Esophagus (tissue), 2 donors: ENCODE measurements around the gene BPIFB4. TPM values are rescaled to one million over a fixed set of nuclear protein-coding genes. Genes with fewer than 3 reads are reported as not detected.

Experiments
- H3K27ac ChIP-seq, 2 donors: one replicate each; pipeline ENCODE4 v1.5.1; 2013; ENCODE audit warnings: low read depth in 2 of 2, mild to moderate bottlenecking in 2 of 2, inconsistent platforms in 1 of 2, low read length in 1 of 2, moderate library complexity in 1 of 2
- H3K27me3 ChIP-seq, 2 donors: one replicate each; pipeline ENCODE4 v1.6.1; 2013; ENCODE audit warnings: low read length in 2 of 2, control low read depth in 1 of 2, mild to moderate bottlenecking in 1 of 2; ENCODE audit not compliant: insufficient read depth in 2 of 2, control insufficient read depth in 1 of 2
- H3K36me3 ChIP-seq, 2 donors: one replicate each; pipeline ENCODE4 v1.6.1; 2013; ENCODE audit warnings: low read length in 1 of 2; ENCODE audit not compliant: control insufficient read depth in 2 of 2, insufficient read depth in 2 of 2
- H3K4me1 ChIP-seq, 2 donors: one replicate each; pipeline ENCODE4 v1.6.1; 2013; ENCODE audit warnings: low read length in 1 of 2; ENCODE audit not compliant: control insufficient read depth in 2 of 2, insufficient read depth in 2 of 2
- H3K4me3 ChIP-seq, 2 donors: one replicate each; pipeline ENCODE4 v1.5.1; 2013; ENCODE audit warnings: low read length in 2 of 2, mild to moderate bottlenecking in 2 of 2, low read depth in 1 of 2, moderate library complexity in 1 of 2
- H3K9me3 ChIP-seq, 2 donors: one replicate each; pipeline ENCODE4 v1.6.1; 2013; ENCODE audit warnings: mild to moderate bottlenecking in 2 of 2, low read depth in 1 of 2, low read length in 1 of 2, moderate library complexity in 1 of 2; ENCODE audit not compliant: control insufficient read depth in 2 of 2, insufficient read depth in 1 of 2
- WGBS, 2 donors: extraction: QIAGEN DNeasy Blood & Tissue Kit; methylation state at CpG; one replicate each; pipeline ENCODE4 v1.1.7; 2013; 5-methylcytosine and 5-hydroxymethylcytosine counted together
- polyA plus RNA-seq, 2 donors: library from polyadenylated mRNA; stranded (reverse); fragments of 200-250 nt; gene quantifications; one replicate each; pipeline ENCODE4 v1.2.3, GENCODE V29; 2013
- donor health status: healthy with polysubstance abuse.
- donor health status: Bipolar disorder and iron deficiency.

The BPIFB4 gene
- polyA plus RNA-seq, 2 donors, result not detected

DNA sequence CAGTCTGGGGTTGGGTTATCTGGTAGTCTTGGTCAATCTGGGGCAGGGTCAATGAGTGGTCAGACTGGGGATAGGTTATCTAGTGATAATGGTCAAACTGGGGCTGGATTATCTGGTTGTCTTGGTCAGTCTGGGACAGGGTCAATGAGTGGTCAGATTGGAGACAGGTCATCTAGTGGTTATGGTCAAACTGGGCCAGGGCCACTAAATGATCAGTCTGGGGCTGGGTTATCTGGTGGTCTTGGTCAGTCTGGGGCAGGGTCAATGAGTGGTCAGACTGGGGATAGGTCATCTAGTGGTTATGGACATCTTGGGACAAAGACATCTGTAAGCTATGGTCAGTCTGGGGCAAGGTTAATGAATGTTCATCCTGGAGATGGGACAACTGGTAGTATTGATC lies 60.0 kb downstream of the BPIFB4 start:
- peaks cover 0 to 5% of the 10 kb centered on the region in 2 donors for H3K9me3 ChIP-seq
- no peak overlapping the region for H3K27ac ChIP-seq
- no peaks in the 10 kb centered on the region for H3K36me3 ChIP-seq
- H3K4me3 ChIP-seq, result no peak overlapping the region
- no peaks in the 10 kb centered on the region for H3K4me1 ChIP-seq
- no peaks in the 10 kb centered on the region for H3K27me3 ChIP-seq

DNA sequence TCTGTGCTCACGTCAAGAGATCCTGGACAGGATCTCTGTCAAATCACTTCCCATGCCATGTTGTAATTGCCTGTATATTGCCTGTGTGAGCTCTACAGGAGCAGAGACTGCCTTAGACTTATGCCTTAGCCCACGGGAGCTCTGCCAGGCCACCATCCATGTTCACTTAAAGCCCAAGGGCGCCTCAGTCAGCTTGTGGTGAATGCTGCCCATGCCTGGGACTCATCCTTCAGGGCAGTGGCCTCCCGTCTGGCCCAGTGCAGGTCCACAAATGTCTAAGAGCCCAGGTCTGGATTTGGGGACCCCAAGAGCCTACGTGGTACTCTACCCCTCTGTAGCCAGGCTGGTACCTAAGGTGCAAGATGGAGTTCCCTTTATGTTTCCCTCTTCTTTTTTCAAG lies 66.1 kb downstream of the BPIFB4 start:
- H3K36me3 ChIP-seq, result no peaks in the 10 kb centered on the region
- H3K4me1 ChIP-seq, result no peaks in the 10 kb centered on the region
- H3K4me3 ChIP-seq, result no peak overlapping the region
- H3K27ac ChIP-seq, result no peak overlapping the region
- H3K27me3 ChIP-seq, result no peaks in the 10 kb centered on the region
- no peaks in the 10 kb centered on the region for H3K9me3 ChIP-seq
- WGBS, 2 donors, result 78 to 79% methylated on average over 5 of the region's 5 CpGs

- Histone ChIP-seq H3K36me3 (no peaks in the 10 kb centered on the region), H3K4me3 (no peak overlapping the region), H3K9me3 (no peaks in the 10 kb centered on the region), H3K27me3 (no peaks in the 10 kb centered on the region), H3K27ac (no peak overlapping the region), H3K4me1 (no peaks in the 10 kb centered on the region)
- 79 to 81% methylated on average over 5 of the region's 5 CpGs for WGBS, 2 donors
Observed at GRCh38 chr20:33147299-33147698, 67.9 kb downstream of the BPIFB4 start.

GRCh38 chr20:33148040-33148439 lies 68.6 kb downstream of the BPIFB4 start:
- 86 to 87% methylated on average over 4 of the region's 4 CpGs for WGBS, 2 donors
- no peaks in the 10 kb centered on the region for H3K36me3 ChIP-seq
- H3K4me3 ChIP-seq, result no peak overlapping the region
- no peak overlapping the region for H3K27ac ChIP-seq
- no peaks in the 10 kb centered on the region for H3K4me1 ChIP-seq
- no peaks in the 10 kb centered on the region for H3K27me3 ChIP-seq
- no peaks in the 10 kb centered on the region for H3K9me3 ChIP-seq

DNA sequence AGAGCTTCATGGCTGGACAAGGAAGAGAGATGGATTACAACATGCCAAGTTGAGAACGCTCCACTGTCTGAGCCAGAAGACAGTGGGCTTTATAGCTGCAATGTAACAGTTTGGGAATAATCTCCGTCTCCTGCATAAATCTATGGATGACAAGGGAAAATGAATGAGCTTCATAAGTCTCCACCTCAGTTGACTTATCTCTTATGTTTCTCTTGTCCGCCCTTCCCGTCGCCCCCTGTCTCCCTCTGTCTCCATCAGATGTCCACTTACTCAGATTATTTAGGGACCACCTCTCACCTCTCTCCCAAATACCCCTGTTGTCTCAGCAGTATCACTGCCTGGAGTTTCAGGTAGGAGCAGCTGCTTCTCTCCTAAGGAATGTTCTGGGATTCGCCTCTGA lies 74.8 kb downstream of the BPIFB4 start:
- no peaks in the 10 kb centered on the region for H3K27me3 ChIP-seq
- H3K9me3 ChIP-seq, result no peaks in the 10 kb centered on the region
- WGBS, 2 donors, result 82 to 84% methylated on average over 6 of the region's 6 CpGs

DNA sequence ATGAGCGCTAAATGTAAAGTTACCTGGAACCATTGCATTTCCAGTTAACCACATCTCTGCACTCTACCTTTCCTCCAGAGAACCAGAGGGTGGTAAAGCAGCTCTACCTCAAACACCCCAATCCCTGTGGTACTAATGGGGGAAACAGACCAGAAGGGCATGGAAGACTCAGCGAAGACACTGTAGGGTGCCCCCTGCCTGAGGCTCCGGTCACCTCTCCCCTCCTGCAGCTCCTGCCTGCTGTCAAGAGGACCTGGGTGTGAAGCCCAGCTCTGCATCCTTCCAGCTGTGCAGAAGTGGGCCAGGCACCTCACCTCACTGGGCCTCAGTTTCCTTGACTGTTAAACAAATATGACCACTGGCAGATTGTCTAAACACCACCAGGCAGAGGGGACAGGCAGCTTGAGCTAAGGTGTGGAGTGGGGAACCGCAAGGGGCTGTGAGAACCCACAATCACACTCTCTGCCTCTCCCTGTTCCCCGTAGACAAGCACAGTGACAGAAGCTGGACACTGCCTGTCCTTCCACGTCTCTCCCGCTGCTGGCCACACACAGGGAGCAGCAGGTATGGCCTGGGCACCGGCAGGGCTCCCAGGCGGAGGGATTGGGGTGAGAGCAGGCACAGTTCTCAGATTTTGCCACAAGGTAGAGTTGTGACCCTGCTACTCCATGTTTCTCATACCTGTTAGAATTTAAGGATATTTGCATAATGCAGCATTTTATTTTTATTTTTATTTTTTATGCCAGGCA lies 79.4 kb downstream of the BPIFB4 start:
- Histone ChIP-seq H3K4me1 (no peaks in the 10 kb centered on the region), H3K9me3 (no peaks in the 10 kb centered on the region), H3K36me3 (no peaks in the 10 kb centered on the region), H3K4me3 (no peak overlapping the region), H3K27ac (no peak overlapping the region), H3K27me3 (no peaks in the 10 kb centered on the region)
- WGBS, 2 donors, result 80 to 82% methylated on average over 9 of the region's 9 CpGs

More for the DNA sequence above, 74.8 kb downstream of the BPIFB4 start:
- no peak overlapping the region for H3K27ac ChIP-seq
- no peaks in the 10 kb centered on the region for H3K4me1 ChIP-seq
- no peaks in the 10 kb centered on the region for H3K36me3 ChIP-seq
- no peak overlapping the region for H3K4me3 ChIP-seq

- no peaks in the 10 kb centered on the region for H3K9me3 ChIP-seq
- no peak overlapping the region for H3K4me3 ChIP-seq
- 73 to 75% methylated on average over 3 of the region's 3 CpGs for WGBS, 2 donors
- H3K4me1 ChIP-seq, result no peaks in the 10 kb centered on the region
- no peaks in the 10 kb centered on the region for H3K36me3 ChIP-seq
- H3K27me3 ChIP-seq, result no peaks in the 10 kb centered on the region
- no peak overlapping the region for H3K27ac ChIP-seq
Observed at GRCh38 chr20:33159713-33160112, 80.3 kb downstream of the BPIFB4 start.

DNA sequence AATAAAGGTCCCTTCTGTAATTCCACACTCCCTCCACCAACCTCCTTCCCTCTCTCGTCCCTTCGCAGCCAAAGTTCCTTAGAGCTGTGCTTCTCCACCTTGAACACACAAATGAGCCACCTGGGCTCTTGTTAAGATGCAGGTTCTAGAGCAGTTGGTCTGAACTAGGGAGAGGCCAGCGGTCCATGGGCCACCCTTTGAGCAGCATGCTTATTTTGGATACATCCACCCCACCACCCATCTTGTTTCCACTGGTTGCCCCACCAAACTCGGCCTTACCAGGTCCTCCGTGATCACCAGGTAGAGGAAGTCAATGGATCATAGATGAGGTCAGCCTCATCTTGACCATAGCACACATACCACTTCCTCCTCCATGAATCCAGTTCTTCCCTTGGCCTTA lies 81.2 kb downstream of the BPIFB4 start:
- Histone ChIP-seq H3K27ac (no peak overlapping the region), H3K27me3 (no peaks in the 10 kb centered on the region), H3K9me3 (no peaks in the 10 kb centered on the region), H3K4me3 (no peak overlapping the region), H3K4me1 (no peaks in the 10 kb centered on the region), H3K36me3 (no peaks in the 10 kb centered on the region)
- 76 to 84% methylated on average over 5 of the region's 5 CpGs for WGBS, 2 donors
